ENCODE measurements around the gene DDR2.

The DDR2 gene

DNA sequence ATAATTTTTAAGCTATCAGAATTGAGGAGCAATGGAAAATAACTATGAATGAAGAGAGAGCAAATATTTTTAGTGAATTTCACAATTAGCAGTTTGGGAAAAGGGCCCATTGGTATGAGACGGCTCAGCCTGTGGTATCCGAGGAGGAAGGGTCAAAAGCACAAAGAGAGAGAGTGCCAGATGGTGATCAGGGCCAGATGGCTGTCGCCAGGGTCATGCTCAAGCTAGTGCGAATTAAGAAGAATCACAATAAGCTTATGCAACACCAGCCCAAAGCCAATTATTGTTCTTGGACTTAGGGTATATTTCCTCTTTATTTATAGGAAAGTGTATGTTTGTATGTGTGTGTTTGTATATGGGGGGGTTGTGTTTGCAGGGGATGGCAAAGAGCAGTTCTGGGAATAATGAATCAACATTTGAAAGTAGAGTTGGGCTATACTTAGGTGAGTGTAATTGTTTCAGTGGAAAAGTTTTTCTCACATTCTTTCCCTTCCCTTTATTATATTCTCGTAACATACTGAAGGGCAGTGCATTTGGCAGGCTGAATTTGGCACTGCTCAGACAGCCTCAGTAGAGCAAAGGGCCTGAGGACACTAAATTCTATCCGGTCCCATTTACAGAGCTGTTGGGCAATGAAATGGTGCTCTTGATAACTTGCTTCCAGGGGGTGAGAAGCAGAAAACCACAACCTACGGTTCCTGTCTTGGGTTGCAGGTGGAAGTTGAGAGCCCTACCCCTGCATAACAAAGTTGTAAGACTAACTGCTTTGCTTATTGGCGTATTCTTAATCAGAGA, 19.5 kb upstream of the DDR2 start:
- Histone ChIP-seq H2BK15ac (ENCODE audit: low read depth, poor library complexity, severe bottlenecking) (no peak overlapping the region), H3K14ac (ENCODE audit: low read length in 2 of 2) (peak overlapping the region in 1 of 2 experiments; percentile 77)

DNA sequence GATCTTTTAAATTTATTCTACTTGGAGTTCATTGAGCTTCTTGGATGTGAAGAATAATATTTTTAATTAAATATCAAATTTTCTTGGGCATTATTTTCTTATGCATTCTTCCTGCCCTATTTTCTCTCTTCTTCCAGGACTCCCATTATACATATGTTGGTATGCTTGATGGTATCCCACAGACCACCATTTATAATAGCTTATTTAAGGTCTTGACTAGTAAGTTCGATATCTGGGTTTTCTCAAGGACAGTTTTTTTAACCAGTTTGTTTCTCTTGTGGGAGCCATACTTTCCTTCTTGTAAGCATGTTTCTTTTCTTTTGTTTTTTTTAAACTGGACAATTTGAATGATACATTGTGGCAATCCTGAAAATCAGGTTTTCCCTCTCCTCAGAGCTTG, 15.4 kb upstream of the DDR2 start:
- Histone ChIP-seq H2AK5ac (ENCODE audit: low read length, severe bottlenecking) (no peak overlapping the region), H3K4me3 (ENCODE audit: insufficient read depth in 1 of 2, low read depth in 1 of 2, low read length in 2 of 2) (peak overlapping the region in 1 of 2 experiments; percentile 27), H3K4ac (ENCODE audit: low read depth in 1 of 2, low read length in 2 of 2) (no peak overlapping the region), H2BK15ac (ENCODE audit: low read depth, poor library complexity, severe bottlenecking) (no peak overlapping the region), H3K27ac (ENCODE audit: low read length, poor library complexity, severe bottlenecking) (no peak overlapping the region), H3K27me3 (ENCODE audit: control insufficient read depth in 1 of 2, insufficient read depth in 1 of 2, low read length in 2 of 2) (no peaks in the 10 kb centered on the region), H3K36me3 (ENCODE audit: control insufficient read depth in 1 of 2, insufficient read depth in 2 of 2, low read depth in 1 of 2, low read length in 2 of 2) (peaks cover 0 to 6% of the 10 kb centered on the region in 2 experiments), H3K9ac (ENCODE audit: low read length) (no peak overlapping the region), H4K8ac (ENCODE audit: low read length) (no peak overlapping the region), H2BK5ac (ENCODE audit: low read depth, low read length, poor library complexity, severe bottlenecking) (no peak overlapping the region), H3K4me1 (ENCODE audit: control insufficient read depth, insufficient read depth, low read depth, low read length) (no peaks in the 10 kb centered on the region), H2BK120ac (ENCODE audit: low read depth, low read length) (no peak overlapping the region), H3K79me1 (replicated peaks; ENCODE audit: low read length, poor library complexity, severe bottlenecking) (no peaks in the 10 kb centered on the region), H3K14ac (ENCODE audit: low read length in 2 of 2) (no peak overlapping the region), H3K4me2 (ENCODE audit: low read length, poor library complexity, severe bottlenecking) (no peak overlapping the region), H2BK12ac (ENCODE audit: low read length in 2 of 2) (no peak overlapping the region), H3K18ac (ENCODE audit: low read depth in 1 of 2, low read length in 2 of 2) (no peak overlapping the region), H4K91ac (ENCODE audit: low read length) (no peak overlapping the region), H2AFZ (ENCODE audit: low read depth, low read length) (no peak overlapping the region), H3K9me3 (ENCODE audit: control insufficient read depth, low read length) (peaks cover 18% of the 10 kb centered on the region), H3K23ac (ENCODE audit: low read length in 2 of 2) (no peak overlapping the region)
- 80% methylated on average over 1 of the region's 1 CpG for WGBS
- DNase-seq = no peak

More for the DNA sequence above, 19.5 kb upstream of the DDR2 start:
- no peak overlapping the region for H2AFZ ChIP-seq (ENCODE audit: low read depth, low read length)
- no peak overlapping the region for H4K8ac ChIP-seq (ENCODE audit: low read length)
- no peak for DNase-seq
- no peaks in the 10 kb centered on the region for H3K27me3 ChIP-seq (ENCODE audit: control insufficient read depth in 1 of 2, insufficient read depth in 1 of 2, low read length in 2 of 2)
- H3K4me3 ChIP-seq (ENCODE audit: insufficient read depth in 1 of 2, low read depth in 1 of 2, low read length in 2 of 2) = peak overlapping the region in 1 of 2 experiments; percentile 44
- H3K18ac ChIP-seq (ENCODE audit: low read depth in 1 of 2, low read length in 2 of 2) = peak overlapping the region in 1 of 2 experiments; percentile 63
- no peak overlapping the region for H3K27ac ChIP-seq (ENCODE audit: low read length, poor library complexity, severe bottlenecking)
- 79% methylated on average over 5 of the region's 8 CpGs for WGBS
- no peaks in the 10 kb centered on the region for H3K79me1 ChIP-seq (replicated peaks; ENCODE audit: low read length, poor library complexity, severe bottlenecking)
- H3K36me3 ChIP-seq (ENCODE audit: control insufficient read depth in 1 of 2, insufficient read depth in 2 of 2, low read depth in 1 of 2, low read length in 2 of 2) = peaks cover 0 to 15% of the 10 kb centered on the region in 2 experiments
- no peak overlapping the region for H3K23ac ChIP-seq (ENCODE audit: low read length in 2 of 2)
- no peak overlapping the region for H2BK5ac ChIP-seq (ENCODE audit: low read depth, low read length, poor library complexity, severe bottlenecking)
- H3K4me1 ChIP-seq (ENCODE audit: control insufficient read depth, insufficient read depth, low read depth, low read length) = no peaks in the 10 kb centered on the region
- no peak overlapping the region for H3K4ac ChIP-seq (ENCODE audit: low read depth in 1 of 2, low read length in 2 of 2)
- no peak overlapping the region for H2BK12ac ChIP-seq (ENCODE audit: low read length in 2 of 2)
- peak overlapping the region; percentile 82 for H3K9ac ChIP-seq (ENCODE audit: low read length)
- H2BK120ac ChIP-seq (ENCODE audit: low read depth, low read length) = no peak overlapping the region
- H4K91ac ChIP-seq (ENCODE audit: low read length) = no peak overlapping the region
- H3K4me2 ChIP-seq (ENCODE audit: low read length, poor library complexity, severe bottlenecking) = no peak overlapping the region
- no peak overlapping the region for H2AK5ac ChIP-seq (ENCODE audit: low read length, severe bottlenecking)
- H3K9me3 ChIP-seq (ENCODE audit: control insufficient read depth, low read length) = peaks cover 16% of the 10 kb centered on the region

DNA sequence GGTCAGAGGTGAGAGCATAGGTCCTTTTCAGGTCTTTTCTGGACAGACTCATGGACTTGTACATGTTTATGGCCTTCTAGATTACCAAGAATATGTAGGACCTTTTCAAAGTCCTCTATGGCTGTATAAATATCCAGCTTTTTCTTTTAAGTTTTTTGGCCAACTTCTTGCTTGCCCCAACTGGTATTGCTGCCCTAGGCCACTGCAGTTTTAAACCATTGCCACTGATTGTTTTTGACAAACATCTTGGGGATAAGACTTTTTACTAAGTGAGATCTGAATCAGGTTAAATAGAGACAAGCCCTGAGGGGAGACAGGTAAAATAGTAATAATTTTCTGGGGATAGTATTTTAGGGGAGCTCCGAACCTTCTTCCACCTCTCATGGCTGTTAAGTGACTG, 14.8 kb upstream of the DDR2 start:
- Histone ChIP-seq H4K91ac (ENCODE audit: low read length) (no peak overlapping the region), H3K4me2 (ENCODE audit: low read length, poor library complexity, severe bottlenecking) (no peak overlapping the region), H2BK5ac (ENCODE audit: low read depth, low read length, poor library complexity, severe bottlenecking) (no peak overlapping the region), H3K36me3 (ENCODE audit: control insufficient read depth in 1 of 2, insufficient read depth in 2 of 2, low read depth in 1 of 2, low read length in 2 of 2) (peaks cover 0 to 6% of the 10 kb centered on the region in 2 experiments), H2BK15ac (ENCODE audit: low read depth, poor library complexity, severe bottlenecking) (no peak overlapping the region), H2BK12ac (ENCODE audit: low read length in 2 of 2) (no peak overlapping the region), H2BK120ac (ENCODE audit: low read depth, low read length) (no peak overlapping the region), H3K14ac (ENCODE audit: low read length in 2 of 2) (no peak overlapping the region), H3K4me1 (ENCODE audit: control insufficient read depth, insufficient read depth, low read depth, low read length) (no peaks in the 10 kb centered on the region), H3K27ac (ENCODE audit: low read length, poor library complexity, severe bottlenecking) (no peak overlapping the region), H2AK5ac (ENCODE audit: low read length, severe bottlenecking) (no peak overlapping the region), H3K27me3 (ENCODE audit: control insufficient read depth in 1 of 2, insufficient read depth in 1 of 2, low read length in 2 of 2) (no peaks in the 10 kb centered on the region), H3K9me3 (ENCODE audit: control insufficient read depth, low read length) (peaks cover 18% of the 10 kb centered on the region), H3K79me1 (replicated peaks; ENCODE audit: low read length, poor library complexity, severe bottlenecking) (no peaks in the 10 kb centered on the region), H3K18ac (ENCODE audit: low read depth in 1 of 2, low read length in 2 of 2) (no peak overlapping the region), H3K9ac (ENCODE audit: low read length) (no peak overlapping the region), H3K4ac (ENCODE audit: low read depth in 1 of 2, low read length in 2 of 2) (no peak overlapping the region), H4K8ac (ENCODE audit: low read length) (no peak overlapping the region), H2AFZ (ENCODE audit: low read depth, low read length) (no peak overlapping the region), H3K4me3 (ENCODE audit: insufficient read depth in 1 of 2, low read depth in 1 of 2, low read length in 2 of 2) (peak overlapping the region in 1 of 2 experiments; percentile 27), H3K23ac (ENCODE audit: low read length in 2 of 2) (no peak overlapping the region)
- 100% methylated on average over 1 of the region's 1 CpG for WGBS
- DNase-seq = no peak

DNA sequence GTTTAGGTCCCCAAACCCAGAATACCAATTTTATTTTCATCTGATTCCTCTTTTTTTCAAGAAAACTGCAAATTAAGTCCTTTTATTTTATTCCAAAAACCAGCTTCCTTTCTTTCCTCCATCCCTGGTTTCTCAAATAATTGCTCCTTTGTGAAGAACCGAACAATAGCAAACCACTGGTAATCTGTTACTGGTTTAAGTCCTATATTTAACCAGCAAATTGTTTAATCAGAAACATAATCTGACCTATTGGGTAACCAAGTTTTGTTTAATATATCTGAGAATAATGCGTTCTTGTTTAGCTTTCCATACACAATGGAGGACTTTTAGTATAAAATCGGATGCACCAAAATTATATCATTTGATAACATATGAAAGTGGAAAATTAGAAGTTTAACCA, 13.2 kb upstream of the DDR2 start:
- H3K4me1 ChIP-seq (ENCODE audit: control insufficient read depth, insufficient read depth, low read depth, low read length) = no peaks in the 10 kb centered on the region
- H3K79me1 ChIP-seq (replicated peaks; ENCODE audit: low read length, poor library complexity, severe bottlenecking) = no peaks in the 10 kb centered on the region
- H3K18ac ChIP-seq (ENCODE audit: low read depth in 1 of 2, low read length in 2 of 2) = no peak overlapping the region
- peaks cover 18% of the 10 kb centered on the region for H3K9me3 ChIP-seq (ENCODE audit: control insufficient read depth, low read length)
- no peak overlapping the region for H3K4me2 ChIP-seq (ENCODE audit: low read length, poor library complexity, severe bottlenecking)
- H2BK15ac ChIP-seq (ENCODE audit: low read depth, poor library complexity, severe bottlenecking) = no peak overlapping the region
- no peak for DNase-seq
- H3K4ac ChIP-seq (ENCODE audit: low read depth in 1 of 2, low read length in 2 of 2) = no peak overlapping the region
- no peak overlapping the region for H2BK120ac ChIP-seq (ENCODE audit: low read depth, low read length)
- no CpG with 5 or more reads among the region's 3 CpGs for WGBS
- H2AK5ac ChIP-seq (ENCODE audit: low read length, severe bottlenecking) = no peak overlapping the region
- H4K8ac ChIP-seq (ENCODE audit: low read length) = no peak overlapping the region
- no peaks in the 10 kb centered on the region for H3K27me3 ChIP-seq (ENCODE audit: control insufficient read depth in 1 of 2, insufficient read depth in 1 of 2, low read length in 2 of 2)
- H3K14ac ChIP-seq (ENCODE audit: low read length in 2 of 2) = no peak overlapping the region
- no peak overlapping the region for H3K4me3 ChIP-seq (ENCODE audit: insufficient read depth in 1 of 2, low read depth in 1 of 2, low read length in 2 of 2)
- no peak overlapping the region for H2AFZ ChIP-seq (ENCODE audit: low read depth, low read length)
- H2BK5ac ChIP-seq (ENCODE audit: low read depth, low read length, poor library complexity, severe bottlenecking) = no peak overlapping the region
- H3K9ac ChIP-seq (ENCODE audit: low read length) = no peak overlapping the region
- no peak overlapping the region for H3K27ac ChIP-seq (ENCODE audit: low read length, poor library complexity, severe bottlenecking)
- no peak overlapping the region for H2BK12ac ChIP-seq (ENCODE audit: low read length in 2 of 2)
- no peak overlapping the region for H4K91ac ChIP-seq (ENCODE audit: low read length)
- H3K23ac ChIP-seq (ENCODE audit: low read length in 2 of 2) = no peak overlapping the region
- H3K36me3 ChIP-seq (ENCODE audit: control insufficient read depth in 1 of 2, insufficient read depth in 2 of 2, low read depth in 1 of 2, low read length in 2 of 2) = peaks cover 0 to 6% of the 10 kb centered on the region in 2 experiments
